GM19099 (cell line): ENCODE data around the gene HPS1.

Experiments
- POLR2A ChIP-seq: IDR thresholded peaks from 3 replicates; pipeline ENCODE4 v1.6.1; 2011; ENCODE audit warnings: low read depth; ENCODE audit not compliant: insufficient read length; ENCODE audit errors: extremely low read depth

HPS1 gene

DNA sequence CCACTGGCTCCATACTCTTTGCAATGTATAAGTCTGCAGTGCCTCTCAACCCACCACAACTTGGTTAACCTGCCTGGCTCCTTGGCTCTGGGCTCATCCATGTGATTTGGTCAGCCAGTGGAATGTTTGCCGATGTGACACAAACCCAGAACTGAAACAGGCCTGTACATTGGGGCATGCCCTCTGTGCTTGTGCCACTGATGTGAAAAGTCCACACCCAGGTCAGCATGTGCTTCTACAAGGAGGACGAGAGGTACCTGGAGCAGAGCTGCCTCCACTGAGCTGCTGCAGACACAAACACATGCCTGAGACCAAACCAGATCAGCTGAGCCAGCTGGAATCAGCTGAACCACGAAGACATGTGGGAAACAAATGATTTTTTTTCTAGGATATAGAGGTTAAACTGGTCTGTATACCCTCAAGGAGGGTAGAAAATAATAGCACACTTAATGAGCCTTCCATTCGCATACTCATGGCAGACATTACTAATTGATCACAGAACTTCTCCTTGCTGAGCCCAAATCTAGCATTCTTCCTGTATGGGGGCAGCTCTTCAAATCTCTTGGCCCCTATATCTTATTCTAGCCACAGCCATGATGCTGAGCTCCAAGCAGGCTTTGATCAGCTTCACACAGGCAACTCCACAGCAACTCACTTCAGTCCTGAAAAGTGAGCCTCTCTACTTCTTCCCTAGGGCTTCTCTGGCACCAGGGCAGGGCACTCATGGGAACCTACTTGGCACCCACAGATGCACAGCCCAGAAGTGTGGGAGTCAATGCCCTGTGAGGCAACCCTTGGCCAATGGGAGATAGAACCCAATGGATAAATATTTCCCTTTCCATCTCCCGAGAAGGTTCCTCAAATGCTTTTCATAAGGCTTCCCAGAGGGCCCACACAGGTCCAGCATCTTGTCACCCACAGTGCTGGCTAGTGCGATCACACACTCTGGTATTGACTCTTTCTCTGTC is 50.4 kb downstream of the HPS1 start:
- TF ChIP-seq POLR2A = no peak

DNA sequence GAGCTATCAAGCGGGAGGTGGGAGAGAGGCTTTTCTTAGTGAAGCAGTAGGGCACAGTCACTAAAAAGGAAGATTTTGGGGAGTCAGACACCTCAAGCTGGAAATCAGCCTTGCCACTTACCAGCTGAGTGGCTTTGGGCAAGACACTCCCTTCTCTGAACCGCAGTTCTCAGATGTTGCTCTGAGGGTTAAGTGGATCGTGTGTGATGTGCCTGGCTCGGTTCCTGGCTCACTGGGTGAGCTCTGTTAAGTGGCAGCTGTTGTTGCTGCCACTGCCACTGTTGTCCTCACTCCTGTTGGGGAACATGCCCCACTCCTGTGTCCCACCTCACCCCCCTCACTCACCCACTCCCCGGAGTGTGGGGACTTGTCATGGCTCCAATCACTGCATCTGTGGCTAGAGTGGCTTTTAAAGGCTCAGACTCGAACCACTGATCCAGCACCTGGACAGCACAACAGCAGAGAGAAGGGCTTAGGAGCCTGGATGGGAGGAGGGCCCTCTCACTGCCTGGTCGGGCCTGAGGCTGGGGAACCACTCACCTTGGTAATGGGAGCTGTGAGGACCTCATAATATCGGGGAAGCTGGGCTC is 51.8 kb downstream of the HPS1 start:
- TF ChIP-seq POLR2A = no peak

DNA sequence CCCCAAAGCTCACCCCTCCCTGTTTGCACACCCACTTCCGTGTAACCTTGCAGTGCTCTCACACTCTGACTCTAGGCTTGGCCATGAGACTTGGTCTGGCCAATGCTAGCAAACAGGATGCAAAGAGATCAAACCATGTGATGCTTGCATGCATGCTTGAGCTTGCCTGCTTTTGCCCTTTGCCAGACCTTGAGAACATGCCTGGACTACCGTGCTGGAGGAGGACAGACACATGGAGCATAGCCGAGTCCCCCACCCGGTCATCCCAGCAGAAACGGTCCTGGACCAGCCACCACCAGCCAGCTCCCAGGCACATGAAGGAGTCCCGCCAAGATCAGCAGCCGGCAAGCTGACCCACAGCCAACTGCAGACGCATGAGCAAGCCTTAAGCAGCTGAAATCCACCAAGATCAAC is 55.1 kb downstream of the HPS1 start:
- TF ChIP-seq POLR2A = no peak

DNA sequence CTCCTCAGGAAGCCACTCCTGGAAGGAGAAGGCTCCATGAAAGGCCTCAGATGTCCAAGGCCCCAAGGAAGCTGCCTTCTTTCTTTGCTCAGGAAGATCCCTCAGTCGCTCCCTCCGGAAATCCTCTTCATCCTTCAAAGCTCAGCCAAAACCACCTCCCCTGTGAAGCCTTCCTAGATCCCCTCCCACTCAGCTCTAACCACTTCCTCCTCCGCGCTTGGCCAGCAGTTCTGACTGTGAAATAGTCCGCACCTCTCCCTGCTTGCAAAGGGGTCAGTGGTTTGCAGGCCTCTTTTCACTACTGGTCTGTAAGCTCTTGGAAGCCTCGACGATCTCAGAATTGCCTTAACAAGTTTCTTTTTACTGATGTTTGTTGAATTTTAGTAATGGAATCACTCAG is 55.7 kb downstream of the HPS1 start:
- TF ChIP-seq POLR2A = no peak

DNA sequence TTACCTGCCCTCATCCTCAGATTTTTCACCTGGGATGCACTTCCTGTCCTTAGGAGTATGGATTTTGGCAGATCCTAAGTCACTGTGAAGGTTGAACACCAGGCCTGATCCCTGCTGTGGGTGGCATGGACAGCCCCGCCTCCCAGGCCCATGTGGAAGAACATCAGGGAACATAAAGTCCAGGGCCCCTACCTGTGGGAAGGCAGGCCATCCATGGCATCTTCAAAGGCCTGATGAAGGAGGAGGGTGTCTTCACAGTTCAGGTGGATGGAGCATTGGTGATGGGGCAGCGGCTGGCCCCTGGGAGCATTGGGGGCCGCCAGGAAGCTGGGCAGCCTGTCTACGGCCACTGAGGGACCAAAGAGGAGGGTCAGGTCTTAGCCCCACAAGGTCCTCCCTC is 56.3 kb downstream of the HPS1 start:
- TF ChIP-seq POLR2A = no peak

DNA sequence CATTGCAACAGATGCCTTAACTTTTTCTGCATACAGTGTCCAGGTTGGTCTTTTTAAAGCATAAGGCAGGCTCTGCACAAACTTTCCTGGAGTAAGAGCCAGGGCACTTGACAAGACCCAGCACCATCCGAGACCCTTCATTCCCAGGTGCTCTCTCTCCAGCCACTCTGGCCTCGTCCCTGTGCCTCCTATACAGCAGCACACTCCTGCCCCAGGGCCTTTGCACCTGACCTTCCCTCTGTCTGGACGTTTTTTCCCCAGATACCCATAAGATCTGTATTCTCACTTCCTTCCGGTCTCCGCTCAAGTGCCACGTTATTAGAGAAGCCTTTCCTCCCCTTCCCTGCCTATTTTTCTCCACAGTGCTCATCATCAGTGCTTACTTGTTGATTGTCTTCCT is 57.3 kb downstream of the HPS1 start:
- TF ChIP-seq POLR2A = no peak

DNA sequence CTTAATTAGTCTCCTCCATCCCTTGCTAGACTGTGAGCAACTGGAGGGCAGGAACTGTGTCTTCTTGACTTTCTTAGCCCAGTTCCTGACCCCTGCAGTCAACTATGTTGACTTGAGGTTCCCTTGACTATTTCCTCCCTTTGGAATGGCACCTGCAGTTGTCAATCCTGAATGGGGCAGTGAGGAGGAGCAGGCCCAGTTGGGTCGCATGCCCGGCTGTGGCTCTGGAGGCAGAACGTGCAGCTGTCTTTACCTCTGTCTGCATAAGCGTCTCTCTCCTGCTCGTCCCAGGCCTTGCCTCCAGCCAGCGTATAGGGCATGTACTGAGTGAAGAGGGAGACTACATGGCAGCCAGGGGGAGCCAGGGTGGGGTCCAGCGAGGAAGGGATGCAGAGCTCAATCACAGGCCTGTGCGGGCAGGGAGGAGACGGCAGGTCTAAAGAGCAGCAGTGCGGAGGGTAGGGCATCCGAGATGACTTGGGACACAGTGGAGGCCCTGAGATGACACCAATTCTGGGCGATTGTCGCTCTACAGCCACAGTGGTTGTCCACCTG is 58.6 kb downstream of the HPS1 start:
- no peak for TF ChIP-seq POLR2A

DNA sequence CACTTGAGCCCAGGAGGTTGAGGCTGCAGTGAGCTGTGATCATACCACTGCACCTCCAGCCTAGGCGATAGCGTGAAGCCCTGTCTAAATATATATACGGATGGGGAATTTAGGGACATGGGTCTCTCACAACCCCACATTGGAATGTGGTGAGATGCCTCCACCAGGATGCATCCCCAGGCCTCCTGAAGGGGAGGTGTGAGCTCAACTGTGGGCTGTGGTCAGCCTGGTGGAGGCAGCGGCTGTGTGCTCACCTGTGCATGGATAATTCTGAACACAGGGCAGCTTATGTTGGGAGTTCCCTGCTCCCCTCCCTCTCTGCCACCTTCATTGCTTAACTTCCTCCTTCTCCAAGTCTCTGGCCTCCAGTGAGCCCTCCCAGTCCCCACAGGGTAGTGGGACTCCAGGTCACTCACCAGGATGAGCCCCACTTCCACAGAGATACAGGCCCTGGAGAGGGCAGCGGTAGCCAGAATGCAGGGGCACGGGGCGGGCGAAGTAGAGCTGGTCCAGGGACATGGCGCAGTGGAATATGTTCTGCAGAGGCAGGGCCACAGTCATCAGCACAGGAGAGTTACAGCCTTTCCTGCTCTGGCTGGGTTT is 62.1 kb downstream of the HPS1 start:
- no peak for TF ChIP-seq POLR2A

DNA sequence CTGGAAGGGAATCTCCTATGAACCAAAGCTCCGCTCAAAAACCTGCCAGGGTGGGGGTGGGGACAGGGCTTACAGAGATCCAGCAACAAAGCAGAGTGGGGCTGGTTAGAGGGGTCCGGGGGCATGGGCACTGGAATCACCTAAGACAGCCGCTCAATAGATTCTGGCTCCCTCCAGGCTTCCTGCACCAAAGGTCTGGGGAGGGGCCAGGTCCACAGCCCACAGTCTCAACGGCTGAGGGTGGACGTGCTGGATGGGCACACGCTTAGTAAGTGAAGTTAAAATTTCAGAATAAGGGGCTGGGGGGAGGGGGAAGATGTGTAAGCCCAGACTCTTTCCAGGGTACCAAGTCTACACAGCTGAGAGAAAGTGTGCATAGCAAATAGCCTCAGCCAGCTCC is 62.9 kb downstream of the HPS1 start:
- TF ChIP-seq POLR2A = no peak

DNA sequence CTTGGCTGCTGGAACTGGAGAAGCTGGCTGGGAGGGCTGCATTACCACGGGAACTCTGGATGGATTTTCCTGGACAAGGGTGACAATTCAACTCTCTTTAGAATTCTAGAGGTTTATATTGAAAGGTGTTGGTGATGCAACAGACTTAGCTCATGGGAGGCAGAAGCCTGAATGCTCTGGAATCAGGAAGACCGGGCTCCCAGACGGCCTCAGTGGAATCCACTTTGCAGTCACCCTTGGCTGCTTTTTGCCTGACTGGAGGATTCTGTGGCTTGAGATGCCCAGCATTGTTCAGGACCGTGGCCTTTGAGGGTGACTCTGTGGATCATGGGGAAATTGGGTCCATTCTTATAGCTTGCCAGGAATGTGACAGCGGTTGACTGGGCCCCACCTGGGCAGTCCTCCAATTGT is 64.0 kb downstream of the HPS1 start:
- no peak for TF ChIP-seq POLR2A

DNA sequence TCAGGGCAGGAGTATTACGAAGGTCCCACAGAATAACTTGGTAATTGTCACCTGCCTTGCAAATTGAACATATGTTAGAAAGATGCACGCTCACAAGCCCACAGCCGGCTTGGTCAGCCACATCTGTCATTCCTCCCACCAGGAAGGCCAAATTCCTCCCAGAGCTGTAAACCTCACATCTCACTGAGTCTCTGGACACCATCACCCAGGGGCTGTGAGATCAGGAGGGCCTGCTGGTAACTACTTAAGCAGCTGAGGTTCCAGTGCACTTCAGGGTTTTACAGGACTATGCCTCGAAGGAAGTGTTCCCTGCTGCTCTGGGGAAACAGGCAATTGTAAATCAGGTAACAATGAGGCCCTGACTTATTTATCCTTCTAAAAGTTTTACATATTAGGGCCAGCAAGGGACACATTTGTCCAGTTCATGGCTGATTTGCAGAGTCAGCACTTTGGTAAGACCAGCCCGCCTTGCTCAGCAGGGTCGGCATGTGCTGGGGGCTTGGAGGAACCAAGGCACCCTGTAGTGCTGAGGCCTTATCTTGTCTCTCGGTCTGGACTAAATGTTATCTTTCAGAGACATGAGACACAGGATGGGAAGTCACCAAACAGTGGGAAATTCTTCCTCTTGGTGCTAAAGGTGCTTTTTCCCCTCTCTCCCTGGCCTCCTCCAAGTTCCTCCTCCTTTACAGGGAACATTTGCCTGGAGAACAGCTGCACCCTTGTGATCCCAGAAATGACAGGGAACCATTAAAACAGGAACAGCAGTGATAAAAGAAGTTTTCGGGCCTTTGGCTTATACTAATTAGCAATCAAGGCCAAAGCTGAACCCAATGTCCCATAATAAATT is 66.0 kb downstream of the HPS1 start:
- TF ChIP-seq POLR2A = no peak

DNA sequence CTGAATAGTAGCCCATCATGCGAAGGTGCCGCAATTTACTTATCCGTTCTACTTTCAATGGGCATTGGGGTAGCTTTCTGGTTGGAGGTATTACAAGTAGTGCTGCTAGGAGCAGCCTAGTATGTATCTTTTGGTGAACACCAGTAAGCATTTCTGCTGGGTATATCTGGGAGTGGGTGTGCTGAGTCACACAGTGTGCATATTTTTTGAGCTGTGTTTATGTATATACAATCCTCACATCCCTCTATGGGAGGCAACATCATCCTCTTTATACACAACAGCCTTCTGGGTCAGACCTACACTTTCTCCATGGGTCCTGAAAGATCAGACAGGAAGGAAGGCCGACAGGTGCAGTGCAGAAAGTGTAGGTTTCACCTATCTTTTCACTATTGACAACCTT is 68.0 kb downstream of the HPS1 start:
- TF ChIP-seq POLR2A = no peak

DNA sequence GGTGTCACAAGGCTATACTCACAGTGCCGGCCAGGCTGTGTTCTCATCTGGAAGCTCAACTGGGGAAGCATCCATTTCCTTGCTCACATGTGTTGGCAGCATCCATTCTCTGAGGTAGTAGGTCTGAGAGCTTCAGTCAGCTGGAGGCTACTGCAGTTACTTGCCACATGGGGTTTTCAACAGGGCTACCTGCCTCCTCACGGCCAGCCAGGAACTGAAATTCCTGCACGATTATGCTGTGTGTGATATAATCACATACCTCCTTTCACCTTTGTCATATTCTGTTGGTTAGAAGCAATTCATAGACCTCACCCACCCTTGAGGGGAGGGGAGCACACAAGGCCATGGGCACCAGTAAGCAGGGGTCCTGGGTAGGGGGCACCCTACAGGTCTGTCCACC is 69.2 kb downstream of the HPS1 start:
- no peak for TF ChIP-seq POLR2A

DNA sequence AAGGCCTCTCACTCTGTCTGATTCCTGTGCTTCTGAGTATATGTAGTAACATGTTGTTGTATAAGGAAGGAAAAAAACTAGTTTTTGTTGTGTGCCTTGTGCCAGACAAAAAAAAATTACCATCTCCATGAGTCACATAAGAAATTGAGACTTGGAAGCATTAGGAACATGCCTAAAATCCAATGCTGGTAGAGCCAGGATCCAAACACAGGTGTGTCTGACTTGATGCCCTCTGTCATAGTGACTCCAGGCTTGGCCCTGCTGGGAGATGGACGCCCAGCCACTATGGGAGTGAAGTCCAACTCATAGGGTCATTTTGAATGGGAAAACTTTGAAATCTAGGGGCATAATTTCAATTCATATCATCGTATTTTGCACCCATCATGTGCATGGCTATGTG is 69.7 kb downstream of the HPS1 start:
- no peak for TF ChIP-seq POLR2A

DNA sequence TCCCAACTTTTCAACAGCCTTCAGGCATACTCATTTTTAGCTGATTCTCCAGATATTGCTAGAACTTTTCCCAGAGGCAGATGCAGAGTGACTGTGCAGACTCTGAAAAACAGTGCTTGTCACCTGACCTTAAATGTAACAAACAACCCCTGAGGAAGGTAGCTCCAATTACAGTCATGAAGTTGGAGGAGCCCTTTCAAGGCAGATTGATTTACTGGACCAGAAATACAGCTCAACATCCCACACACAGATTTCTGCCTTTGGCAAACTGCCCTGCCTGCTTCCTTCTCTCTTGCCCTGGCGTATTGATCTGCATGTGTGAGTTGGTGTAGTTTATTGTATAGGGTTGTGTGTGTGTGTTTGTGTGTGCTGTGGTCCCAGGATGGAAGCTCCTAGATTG is 70.2 kb downstream of the HPS1 start:
- no peak for TF ChIP-seq POLR2A
